ENCODE results near the gene GHR. TPM values are rescaled to one million over a fixed set of nuclear protein-coding genes. Genes with fewer than 3 reads are reported as not detected.

The GHR gene
- total and polyA plus RNA-seq, 10 of the 15 experiments (the other 5 are each of a cell fraction or from before 2014, with no cell fraction given), result 0.23 to 10.2 (median 0.48) TPM

GRCh38 chr5:42593591-42593990, 170.4 kb downstream of the GHR start:
- H3K4me2 ChIP-seq (ENCODE audit: control insufficient read depth, insufficient read depth), result no peak overlapping the region
- FAIRE-seq (no peak), ATAC-seq (no peak), DNase-seq (ENCODE audit: low read depth, low spot score) (no peak)
- no peaks in the 10 kb centered on the region for H3K79me2 ChIP-seq (ENCODE audit: control insufficient read depth, insufficient read depth, low read length)
- no TSS peak for BruUV-seq (replicated peaks)
- SMC1A ChIA-PET (ENCODE audit: uncharacterized antibody, unreplicated experiment), result interaction anchor here (3.0 kb wide), 1 partner anchor 11 kb away, joined by 14 read pairs; no protein-coding TSS in a partner anchor
- POLR2A ChIA-PET, result interaction anchor here (1.0 to 1.1 kb wide), 2 partner anchors 8 to 13 kb away, joined by 3 to 4 read pairs; no protein-coding TSS in a partner anchor
- CTCF ChIA-PET, result interaction anchor here (1.0 to 2.5 kb wide), 3 partner anchors 10 to 108 kb away, joined by 3 to 11 read pairs (median 3); no protein-coding TSS in a partner anchor
- H3K36me3 ChIP-seq (ENCODE audit: control insufficient read depth in 2 of 2, insufficient read depth in 2 of 2, low read length in 1 of 2), result no peaks in the 10 kb centered on the region
- no peak overlapping the region for H3K4me3 ChIP-seq
- no peaks in the 10 kb centered on the region for H3K9me3 ChIP-seq (replicated peaks; ENCODE audit: control insufficient read depth, insufficient read depth, low read length)
- RAD21 ChIA-PET (ENCODE audit: unreplicated experiment), result interaction anchor here (1.1 kb wide), 1 partner anchor 294 kb away, joined by 3 read pairs; no protein-coding TSS in a partner anchor
- in situ Hi-C loops (cut with MboI), result no loop called here
- no peaks in the 10 kb centered on the region; a peak in 1 of 4 replicates for H3K27me3 ChIP-seq (replicated peaks in 1 of 2; ENCODE audit: control insufficient read depth in 2 of 2, insufficient read depth in 2 of 2, low read length in 1 of 2)
- intact Hi-C loops (cut with micrococcal nuclease; ENCODE audit: unreplicated experiment), result no loop called here
- H3K4me1 ChIP-seq (ENCODE audit: control insufficient read depth, insufficient read depth, low read length), result no peaks in the 10 kb centered on the region
- TF ChIP-seq ZNF24 (IDR thresholded peaks at IDR 0.05) (no peak), WRNIP1 (IDR thresholded peaks at IDR 0.05; ENCODE audit: borderline replicate concordance, low read depth, low read length) (no peak), CREB1 (IDR thresholded peaks at IDR 0.05; ENCODE audit: low read depth) (no peak), YBX1 (IDR thresholded peaks at IDR 0.05) (no peak), SPI1 (IDR thresholded peaks at IDR 0.05; ENCODE audit: borderline replicate concordance, insufficient read depth, low read depth, low read length) (no peak), BCLAF1 (IDR thresholded peaks at IDR 0.05) (no peak), CHD1 (IDR thresholded peaks at IDR 0.05; ENCODE audit: low read depth, low read length) (no peak), PML (IDR thresholded peaks at IDR 0.05; ENCODE audit: low read length) (no peak), NR2C1 (IDR thresholded peaks at IDR 0.05) (no peak), EGR1 (IDR thresholded peaks at IDR 0.05; ENCODE audit: borderline replicate concordance in 1 of 2, low read depth in 2 of 2, low read length in 2 of 2) (no peak), FOXK2 (IDR thresholded peaks at IDR 0.05) (no peak), ATF2 (IDR thresholded peaks at IDR 0.05; ENCODE audit: low read length) (no peak), SMAD1 (IDR thresholded peaks at IDR 0.05; ENCODE audit: low read depth, partially characterized antibody) (no peak), KAT2A (conservative IDR thresholded peaks at IDR 0.05; ENCODE audit: control insufficient read depth, low read depth, low read length) (no peak), NFYB (IDR thresholded peaks at IDR 0.05; ENCODE audit: insufficient read depth, low read depth, low read length) (no peak)
- TF ChIP-seq, protein P1, sequence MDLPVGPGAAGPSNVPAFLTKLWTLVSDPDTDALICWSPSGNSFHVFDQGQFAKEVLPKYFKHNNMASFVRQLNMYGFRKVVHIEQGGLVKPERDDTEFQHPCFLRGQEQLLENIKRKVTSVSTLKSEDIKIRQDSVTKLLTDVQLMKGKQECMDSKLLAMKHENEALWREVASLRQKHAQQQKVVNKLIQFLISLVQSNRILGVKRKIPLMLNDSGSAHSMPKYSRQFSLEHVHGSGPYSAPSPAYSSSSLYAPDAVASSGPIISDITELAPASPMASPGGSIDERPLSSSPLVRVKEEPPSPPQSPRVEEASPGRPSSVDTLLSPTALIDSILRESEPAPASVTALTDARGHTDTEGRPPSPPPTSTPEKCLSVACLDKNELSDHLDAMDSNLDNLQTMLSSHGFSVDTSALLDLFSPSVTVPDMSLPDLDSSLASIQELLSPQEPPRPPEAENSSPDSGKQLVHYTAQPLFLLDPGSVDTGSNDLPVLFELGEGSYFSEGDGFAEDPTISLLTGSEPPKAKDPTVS (IDR thresholded peaks at IDR 0.05; ENCODE audit: low read depth, low read length), result no peak
- no peak overlapping the region for H3K27ac ChIP-seq (ENCODE audit: control insufficient read depth, insufficient read depth)
- H2AFZ ChIP-seq (ENCODE audit: control insufficient read depth, low read depth, low read length), result no peak overlapping the region
- no peak overlapping the region for H3K9ac ChIP-seq (ENCODE audit: control insufficient read depth, insufficient read depth, low read length)
- no peaks in the 10 kb centered on the region for H4K20me1 ChIP-seq (ENCODE audit: control insufficient read depth, insufficient read depth)

Data from GM12878 (cell line).